ENCODE measurements around the gene ADRM1.

ADRM1 gene

DNA sequence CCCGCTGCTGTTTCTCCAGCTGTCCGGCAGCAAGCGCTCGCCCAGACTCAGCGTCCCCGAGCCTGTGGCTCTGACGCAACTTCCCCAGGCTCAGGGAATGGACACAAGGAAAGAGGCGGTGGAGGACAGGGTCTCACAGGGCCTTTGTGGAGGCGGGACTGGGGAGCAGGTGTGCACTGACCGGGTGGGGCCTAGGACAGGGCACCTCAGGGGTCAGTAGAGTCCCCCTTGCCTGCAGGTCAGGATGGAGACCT lies 44.3 kb downstream of the ADRM1 start:
- H4K20me1 ChIP-seq (ENCODE audit: insufficient read depth) = no peaks in the 10 kb centered on the region
- no peak overlapping the region for H3K4me2 ChIP-seq
- H3K27me3 ChIP-seq (ENCODE audit: insufficient read depth, low read depth) = no peaks in the 10 kb centered on the region
- H3K27ac ChIP-seq = no peak overlapping the region
- H3K4me3 ChIP-seq (IDR thresholded peaks at IDR 0.05; ENCODE audit: insufficient read depth, low read depth, low read length) = no peak overlapping the region
- H3K4me1 ChIP-seq (ENCODE audit: low read depth, poor library complexity, severe bottlenecking) = no peaks in the 10 kb centered on the region
- H2AFZ ChIP-seq (ENCODE audit: low read depth) = no peak overlapping the region
- H3K79me2 ChIP-seq (ENCODE audit: insufficient read depth, low read depth) = no peaks in the 10 kb centered on the region
- H3K36me3 ChIP-seq (ENCODE audit: insufficient read depth) = no peaks in the 10 kb centered on the region
- no peak for TF ChIP-seq CTCF (conservative IDR thresholded peaks at IDR 0.05; ENCODE audit: low read depth, low read length)
- no peak overlapping the region for H3K9ac ChIP-seq

DNA sequence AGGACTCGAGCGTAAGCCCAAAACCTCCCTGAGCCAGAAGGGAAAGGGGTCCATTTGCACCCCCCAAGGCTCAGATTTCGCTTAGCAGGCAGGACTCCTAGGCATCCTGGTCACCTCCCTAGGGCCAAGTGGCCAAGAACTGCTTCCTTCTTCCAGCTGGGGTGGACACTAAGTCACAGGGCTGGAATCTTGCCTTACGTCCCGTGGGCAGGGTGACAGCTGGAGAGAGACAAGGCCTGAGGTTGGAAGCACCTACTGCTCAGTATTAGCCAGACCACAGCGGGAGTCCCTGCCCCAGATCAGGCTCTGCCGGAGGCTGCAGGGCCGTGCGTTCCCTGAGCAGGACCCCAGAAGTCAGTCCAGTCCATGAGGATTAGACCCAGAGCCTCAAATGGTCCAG lies 44.6 kb downstream of the ADRM1 start:
- Histone ChIP-seq H3K9ac (no peak overlapping the region), H3K4me2 (no peak overlapping the region), H3K27me3 (ENCODE audit: insufficient read depth, low read depth) (no peaks in the 10 kb centered on the region), H3K79me2 (ENCODE audit: insufficient read depth, low read depth) (no peaks in the 10 kb centered on the region), H3K36me3 (ENCODE audit: insufficient read depth) (no peaks in the 10 kb centered on the region), H4K20me1 (ENCODE audit: insufficient read depth) (no peaks in the 10 kb centered on the region), H3K27ac (no peak overlapping the region), H3K4me1 (ENCODE audit: low read depth, poor library complexity, severe bottlenecking) (no peaks in the 10 kb centered on the region), H3K4me3 (IDR thresholded peaks at IDR 0.05; ENCODE audit: insufficient read depth, low read depth, low read length) (no peak overlapping the region), H2AFZ (ENCODE audit: low read depth) (no peak overlapping the region)
- TF ChIP-seq CTCF (conservative IDR thresholded peaks at IDR 0.05; ENCODE audit: low read depth, low read length) = no peak

DNA sequence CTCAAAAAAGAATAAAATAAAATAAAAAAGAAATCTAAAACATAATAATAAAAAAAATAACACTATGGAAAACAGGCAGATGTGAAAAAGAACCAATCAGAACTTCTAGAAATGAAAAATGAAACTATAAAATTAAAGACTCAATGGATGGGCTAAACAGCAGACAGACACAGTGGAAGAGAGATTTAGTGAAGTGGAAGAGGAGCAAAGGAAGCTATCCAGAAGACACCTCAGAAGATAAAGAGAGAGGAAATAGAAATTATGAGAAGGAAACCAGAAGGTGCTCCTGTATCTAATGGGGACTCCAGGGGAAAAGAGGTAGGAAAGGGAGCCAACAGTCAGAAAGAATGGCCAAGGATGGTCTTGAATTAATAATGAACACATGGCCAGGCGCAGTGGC lies 45.8 kb downstream of the ADRM1 start:
- Histone ChIP-seq H2AFZ (ENCODE audit: low read depth) (no peak overlapping the region), H3K27ac (no peak overlapping the region), H3K36me3 (ENCODE audit: insufficient read depth) (no peaks in the 10 kb centered on the region)

GRCh38 chr20:62349556-62350097 lies 46.8 kb downstream of the ADRM1 start:
- H2AFZ ChIP-seq (ENCODE audit: low read depth) = no peak overlapping the region
- H3K27ac ChIP-seq = no peak overlapping the region
- no peaks in the 10 kb centered on the region for H3K27me3 ChIP-seq (ENCODE audit: insufficient read depth, low read depth)
- H3K79me2 ChIP-seq (ENCODE audit: insufficient read depth, low read depth) = no peaks in the 10 kb centered on the region
- no peak overlapping the region for H3K4me3 ChIP-seq (IDR thresholded peaks at IDR 0.05; ENCODE audit: insufficient read depth, low read depth, low read length)
- H3K4me2 ChIP-seq = no peak overlapping the region
- no peak for TF ChIP-seq CTCF (conservative IDR thresholded peaks at IDR 0.05; ENCODE audit: low read depth, low read length)
- no peaks in the 10 kb centered on the region for H3K36me3 ChIP-seq (ENCODE audit: insufficient read depth)
- H3K4me1 ChIP-seq (ENCODE audit: low read depth, poor library complexity, severe bottlenecking) = no peaks in the 10 kb centered on the region
- H3K9ac ChIP-seq = no peak overlapping the region
- no peaks in the 10 kb centered on the region for H4K20me1 ChIP-seq (ENCODE audit: insufficient read depth)

More for the DNA sequence above, 45.8 kb downstream of the ADRM1 start:
- Histone ChIP-seq H3K4me1 (ENCODE audit: low read depth, poor library complexity, severe bottlenecking) (no peaks in the 10 kb centered on the region), H3K79me2 (ENCODE audit: insufficient read depth, low read depth) (no peaks in the 10 kb centered on the region), H3K4me2 (no peak overlapping the region), H3K4me3 (IDR thresholded peaks at IDR 0.05; ENCODE audit: insufficient read depth, low read depth, low read length) (no peak overlapping the region), H3K27me3 (ENCODE audit: insufficient read depth, low read depth) (no peaks in the 10 kb centered on the region), H3K9ac (no peak overlapping the region), H4K20me1 (ENCODE audit: insufficient read depth) (no peaks in the 10 kb centered on the region)
- no peak for TF ChIP-seq CTCF (conservative IDR thresholded peaks at IDR 0.05; ENCODE audit: low read depth, low read length)

Data from KMS-11 (cell line).